CD4-positive, alpha-beta T cell (primary cell): ENCODE data around the gene ARID3A. TPM values are rescaled to one million over a fixed set of nuclear protein-coding genes. Genes with fewer than 3 reads are reported as not detected.

Experiments used
- ATAC-seq: fragments of 200-7000 bp; cut with Tn5 transposase; one replicate; pipeline ENCODE4 v1.10.0; 2022; ENCODE audit warnings: mild to moderate bottlenecking; ENCODE audit not compliant: poor library complexity
- CTCF ChIA-PET: fragments of 350-600 bp; sonication (Branson Sonifier 250); formaldehyde crosslinking; loops from one replicate; lab custom pipeline; 2021; ENCODE audit warnings: antibody characterized with exemption, inconsistent platforms; lab: Charles Lee
- POLR2A ChIA-PET: fragments of 350-600 bp; sonication (Branson Sonifier 250); formaldehyde crosslinking; loops from one replicate; lab custom pipeline; 2021; ENCODE audit warnings: antibody characterized with exemption, inconsistent platforms; lab: Charles Lee
- DNase-seq, 14 experiments: peaks; one replicate each; pipeline ENCODE4 v3.0.0-alpha.2; 2013 to 2020; ENCODE audit warnings: mixed read lengths in 2 of 14
- H3K27ac ChIP-seq, 2 donors: one replicate each; pipeline versions ENCODE4 v1.5.1 to v1.7.0; 2013; ENCODE audit warnings: low read length in 2 of 2, low read depth in 1 of 2, mild to moderate bottlenecking in 1 of 2
- H3K27me3 ChIP-seq, 2 experiments: 1 replicate in 1 of 2; 2 replicates in 1 of 2; pipeline versions ENCODE4 v1.6.1 to v1.7.0; 2013; ENCODE audit warnings: low read length in 2 of 2, control low read depth in 1 of 2, mild to moderate bottlenecking in 1 of 2, moderate library complexity in 1 of 2; ENCODE audit not compliant: insufficient read depth in 2 of 2, control insufficient read depth in 1 of 2
- H3K36me3 ChIP-seq: one replicate; pipeline ENCODE4 v1.6.1; 2013; ENCODE audit warnings: low read length, control low read depth; ENCODE audit not compliant: insufficient read depth
- H3K4me1 ChIP-seq: one replicate; pipeline ENCODE4 v1.6.1; 2013; ENCODE audit warnings: low read length, control low read depth; ENCODE audit not compliant: insufficient read depth
- H3K4me3 ChIP-seq: one replicate; pipeline ENCODE4 v1.5.1; 2013; ENCODE audit warnings: mild to moderate bottlenecking, low read length, moderate library complexity
- H3K9me3 ChIP-seq, 2 experiments: 1 replicate in 1 of 2; 2 replicates in 1 of 2; pipeline versions ENCODE4 v1.6.1 to v1.7.0; 2013; ENCODE audit warnings: low read length in 2 of 2, mild to moderate bottlenecking in 2 of 2, control low read depth in 1 of 2, moderate library complexity in 1 of 2; ENCODE audit not compliant: control insufficient read depth in 1 of 2, insufficient read depth in 1 of 2
- H3K27ac Mint-ChIP-seq: one replicate; pipeline ENCODE4 v1.8.0; 2020; ENCODE audit warnings: mixed read lengths
- H3K27me3 Mint-ChIP-seq: one replicate; pipeline ENCODE4 v1.8.0; 2021; ENCODE audit warnings: mixed read lengths
- H3K36me3 Mint-ChIP-seq: one replicate; pipeline ENCODE4 v1.8.0; 2021; ENCODE audit warnings: low read depth, mixed read lengths
- H3K4me1 Mint-ChIP-seq: one replicate; pipeline ENCODE4 v1.8.0; 2021; ENCODE audit warnings: low read depth, mixed read lengths
- H3K4me3 Mint-ChIP-seq: one replicate; pipeline ENCODE4 v1.8.0; 2020; ENCODE audit warnings: mild to moderate bottlenecking, mixed read lengths
- H3K9me3 Mint-ChIP-seq: one replicate; pipeline ENCODE4 v1.8.0; 2020; ENCODE audit warnings: mixed read lengths
- intact Hi-C, 2 experiments: fragments of 100-400 bp; cut with DNase I in 1 of 2; cut with micrococcal nuclease in 1 of 2; formaldehyde crosslinking; loops; one replicate each; pipeline versions ENCODE4 v1.15.1 to v1.9.0; 2023 to 2025; cut with DNase I, micrococcal nuclease
- total RNA-seq, 174 experiments: library from RNA in 2 of 174; stranded (reverse) in 2 of 174; gene quantifications; one replicate each; pipeline ENCODE4 v1.2.3 and lab custom pipeline; 2021 to 2026
- TF ChIP-seq, protein P1 (sequence below): fragments of 200-600 bp; IDR thresholded peaks from one replicate; pipeline ENCODE4 v1.8.0; 2022; ENCODE audit warnings: antibody characterized with exemption, mild to moderate bottlenecking

Gene ARID3A
- total RNA-seq, 2 experiments from 2014 or later: 3.7 to 4.1 TPM

DNA sequence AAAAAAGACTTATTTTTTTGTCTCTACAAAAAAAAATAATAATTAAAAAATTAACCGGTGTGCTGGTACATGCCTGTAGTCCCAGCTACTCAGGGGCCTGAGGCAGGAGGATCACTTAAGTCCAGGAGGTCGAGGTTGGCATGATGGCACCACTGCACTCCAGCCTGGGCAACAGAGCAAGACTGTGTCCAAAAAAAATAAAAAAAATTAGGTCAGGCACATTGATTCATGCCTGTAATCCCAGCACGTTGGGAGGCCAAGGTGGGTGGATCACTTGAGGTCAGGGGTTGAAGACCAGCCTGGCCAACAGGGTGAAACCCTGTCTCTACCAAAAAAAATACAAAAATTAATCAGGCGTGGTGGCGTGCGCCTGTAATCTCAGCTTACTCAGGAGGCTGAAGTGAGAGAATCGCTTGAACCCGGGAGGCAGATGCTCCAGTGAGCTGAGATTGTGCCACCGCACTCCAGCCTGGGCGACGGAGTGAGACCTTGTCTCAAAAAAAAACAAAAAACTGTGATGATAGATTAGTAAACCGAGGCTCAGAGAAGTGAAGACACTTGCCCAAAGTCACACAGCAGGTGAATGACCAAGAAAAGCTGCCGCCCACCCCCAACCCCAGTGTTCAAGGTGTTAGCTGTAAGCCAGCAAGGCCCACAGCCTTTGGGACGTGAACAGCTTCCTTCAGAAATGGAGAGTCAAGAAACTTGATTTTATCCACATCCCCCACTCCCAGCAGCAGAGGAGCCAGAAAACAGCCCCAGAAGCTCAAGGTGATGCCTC, 23.2 kb upstream of the ARID3A start:
- DNase-seq: no peak
- no peak overlapping the region for H3K4me3 ChIP-seq
- no peak overlapping the region for H3K27ac Mint-ChIP-seq
- ATAC-seq: no peak
- intact Hi-C loops: no loop called here
- peaks cover 44% of the 10 kb centered on the region for H3K36me3 ChIP-seq
- no peaks in the 10 kb centered on the region for H3K27me3 Mint-ChIP-seq
- no peak overlapping the region for H3K4me3 Mint-ChIP-seq
- no peaks in the 10 kb centered on the region for H3K9me3 Mint-ChIP-seq
- CTCF ChIA-PET: interaction anchor here (1.2 kb wide), 1 partner anchor 10 kb away, joined by 3 read pairs; the partner anchor contains the start of genes MED16 and RNU6-9
- no peaks in the 10 kb centered on the region for H3K9me3 ChIP-seq
- peaks cover 47% of the 10 kb centered on the region for H3K36me3 Mint-ChIP-seq
- TF ChIP-seq, protein P1, sequence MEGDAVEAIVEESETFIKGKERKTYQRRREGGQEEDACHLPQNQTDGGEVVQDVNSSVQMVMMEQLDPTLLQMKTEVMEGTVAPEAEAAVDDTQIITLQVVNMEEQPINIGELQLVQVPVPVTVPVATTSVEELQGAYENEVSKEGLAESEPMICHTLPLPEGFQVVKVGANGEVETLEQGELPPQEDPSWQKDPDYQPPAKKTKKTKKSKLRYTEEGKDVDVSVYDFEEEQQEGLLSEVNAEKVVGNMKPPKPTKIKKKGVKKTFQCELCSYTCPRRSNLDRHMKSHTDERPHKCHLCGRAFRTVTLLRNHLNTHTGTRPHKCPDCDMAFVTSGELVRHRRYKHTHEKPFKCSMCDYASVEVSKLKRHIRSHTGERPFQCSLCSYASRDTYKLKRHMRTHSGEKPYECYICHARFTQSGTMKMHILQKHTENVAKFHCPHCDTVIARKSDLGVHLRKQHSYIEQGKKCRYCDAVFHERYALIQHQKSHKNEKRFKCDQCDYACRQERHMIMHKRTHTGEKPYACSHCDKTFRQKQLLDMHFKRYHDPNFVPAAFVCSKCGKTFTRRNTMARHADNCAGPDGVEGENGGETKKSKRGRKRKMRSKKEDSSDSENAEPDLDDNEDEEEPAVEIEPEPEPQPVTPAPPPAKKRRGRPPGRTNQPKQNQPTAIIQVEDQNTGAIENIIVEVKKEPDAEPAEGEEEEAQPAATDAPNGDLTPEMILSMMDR: no peak
- POLR2A ChIA-PET: interaction anchor here (11.1 kb wide), 1 partner anchor 7 kb away, joined by 183 read pairs; the partner anchor contains the start of genes MED16 and RNU6-9
- peaks cover 68% of the 10 kb centered on the region for H3K4me1 ChIP-seq
- H3K27ac ChIP-seq: no peak overlapping the region
- no peaks in the 10 kb centered on the region for H3K27me3 ChIP-seq
- peaks cover 46% of the 10 kb centered on the region for H3K4me1 Mint-ChIP-seq

DNA sequence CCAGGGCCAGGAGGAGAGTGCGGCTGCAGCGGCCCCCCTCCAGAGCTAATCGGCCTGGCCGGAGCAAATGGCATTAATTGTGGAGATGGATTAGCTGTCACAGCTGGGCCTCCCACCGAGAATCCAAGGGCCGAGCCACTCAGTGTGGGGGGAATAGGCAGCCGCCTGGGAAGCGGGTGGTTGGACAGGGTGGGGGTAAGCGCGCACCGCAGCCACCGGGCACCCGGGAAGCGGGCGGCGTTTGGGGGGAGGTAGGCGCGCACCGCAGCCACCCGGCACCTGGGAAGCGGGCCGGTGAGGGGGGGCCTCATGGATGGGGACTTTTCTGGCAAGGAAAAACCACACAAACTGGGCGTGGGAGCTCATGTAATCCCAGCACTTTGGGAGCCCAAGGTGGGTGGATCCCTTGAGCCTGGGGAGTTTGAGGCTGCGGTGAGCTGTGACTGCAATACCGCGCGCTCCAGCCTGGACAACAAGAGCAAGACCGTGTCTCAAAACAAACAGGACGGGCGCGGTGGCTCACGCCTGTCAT, 22.5 kb upstream of the ARID3A start:
- ATAC-seq (no peak), DNase-seq (no peak)
- H3K36me3 Mint-ChIP-seq: peaks cover 45% of the 10 kb centered on the region
- H3K4me3 Mint-ChIP-seq: no peak overlapping the region
- TF ChIP-seq, protein P1: no peak
- peaks cover 52% of the 10 kb centered on the region for H3K4me1 Mint-ChIP-seq
- no peaks in the 10 kb centered on the region for H3K27me3 Mint-ChIP-seq
- H3K27me3 ChIP-seq: no peaks in the 10 kb centered on the region
- ChIA-PET CTCF (no interaction called here), POLR2A (interaction anchor here (11.1 kb wide), 1 partner anchor 8 kb away, joined by 183 read pairs; the partner anchor contains the start of genes MED16 and RNU6-9)
- intact Hi-C loops: no loop called here
- H3K4me1 ChIP-seq: peaks cover 75% of the 10 kb centered on the region
- H3K27ac ChIP-seq: no peak overlapping the region
- no peak overlapping the region for H3K27ac Mint-ChIP-seq
- no peaks in the 10 kb centered on the region for H3K9me3 Mint-ChIP-seq
- H3K9me3 ChIP-seq: no peaks in the 10 kb centered on the region
- peaks cover 42% of the 10 kb centered on the region for H3K36me3 ChIP-seq
- no peak overlapping the region for H3K4me3 ChIP-seq

DNA sequence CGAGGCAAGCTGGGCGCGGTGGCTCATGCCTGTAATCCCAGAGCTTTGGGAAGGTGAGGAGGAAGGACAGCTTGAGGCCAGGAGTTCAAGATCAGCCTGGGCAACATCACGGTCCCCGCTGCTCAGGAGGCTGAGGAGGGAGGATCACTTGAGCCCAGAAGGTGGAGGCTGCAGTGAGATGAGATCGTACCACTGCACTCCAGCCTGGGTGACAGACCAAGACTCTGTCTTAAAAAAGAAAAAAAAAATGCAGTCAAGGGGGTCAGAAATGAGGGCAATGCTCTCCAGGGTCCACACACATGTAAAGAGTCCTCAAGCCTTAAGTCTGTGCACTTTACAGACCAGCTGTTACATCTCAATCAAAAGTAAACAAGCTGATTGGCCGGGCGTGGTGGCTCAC, 21.3 kb upstream of the ARID3A start:
- Mint-ChIP-seq H3K27ac (peak overlapping the region; percentile 100), H3K4me3 (no peak overlapping the region), H3K9me3 (no peaks in the 10 kb centered on the region), H3K36me3 (peaks cover 50% of the 10 kb centered on the region), H3K4me1 (peaks cover 57% of the 10 kb centered on the region), H3K27me3 (no peaks in the 10 kb centered on the region)
- Histone ChIP-seq H3K36me3 (peaks cover 30% of the 10 kb centered on the region), H3K27ac (no peak overlapping the region), H3K9me3 (no peaks in the 10 kb centered on the region), H3K27me3 (no peaks in the 10 kb centered on the region), H3K4me1 (peaks cover 84% of the 10 kb centered on the region), H3K4me3 (no peak overlapping the region)
- ChIA-PET POLR2A (interaction anchor here (1.5 to 11.1 kb wide), 2 partner anchors 9 to 41 kb away, joined by 6 to 183 read pairs; partner anchors contain the start of genes MED16 and RNU6-9), CTCF (interaction anchor here (1.5 kb wide), 1 partner anchor 41 kb away, joined by 6 read pairs; no protein-coding TSS in a partner anchor)
- TF ChIP-seq, protein P1: no peak
- intact Hi-C loops: no loop called here
- DNase-seq (no peak), ATAC-seq (no peak)
